ENCODE results near the gene C19orf33. TPM values are rescaled to one million over a fixed set of nuclear protein-coding genes. Genes with fewer than 3 reads are reported as not detected.

The C19orf33 gene
- polyA plus RNA-seq, 3 donors from 2014 or later: 2.8 TPM; not detected in 2

- H3K36me3 Mint-ChIP-seq: no peaks in the 10 kb centered on the region
- H3K27me3 Mint-ChIP-seq (ENCODE audit: low read depth in 3 of 3): peaks cover 0 to 2% (median 0%) of the 10 kb centered on the region in 3 donors
- no peak overlapping the region for H3K27ac Mint-ChIP-seq
- no peak for DNase-seq
- H3K4me1 Mint-ChIP-seq: no peaks in the 10 kb centered on the region
- no peaks in the 10 kb centered on the region for H3K9me3 Mint-ChIP-seq
- H3K4me3 Mint-ChIP-seq: no peak overlapping the region
These were observed 15.8 kb upstream of the C19orf33 start for GRCh38 chr19:38288123-38288855.

GRCh38 chr19:38289955-38290354 lies 14.1 kb upstream of the C19orf33 start:
- Mint-ChIP-seq H3K9me3 (no peaks in the 10 kb centered on the region), H3K4me1 (no peaks in the 10 kb centered on the region), H3K27ac (no peak overlapping the region), H3K27me3 (ENCODE audit: low read depth in 3 of 3) (peaks cover 0 to 2% (median 0%) of the 10 kb centered on the region in 3 donors), H3K36me3 (no peaks in the 10 kb centered on the region), H3K4me3 (no peak overlapping the region)
- no peak for DNase-seq

DNA sequence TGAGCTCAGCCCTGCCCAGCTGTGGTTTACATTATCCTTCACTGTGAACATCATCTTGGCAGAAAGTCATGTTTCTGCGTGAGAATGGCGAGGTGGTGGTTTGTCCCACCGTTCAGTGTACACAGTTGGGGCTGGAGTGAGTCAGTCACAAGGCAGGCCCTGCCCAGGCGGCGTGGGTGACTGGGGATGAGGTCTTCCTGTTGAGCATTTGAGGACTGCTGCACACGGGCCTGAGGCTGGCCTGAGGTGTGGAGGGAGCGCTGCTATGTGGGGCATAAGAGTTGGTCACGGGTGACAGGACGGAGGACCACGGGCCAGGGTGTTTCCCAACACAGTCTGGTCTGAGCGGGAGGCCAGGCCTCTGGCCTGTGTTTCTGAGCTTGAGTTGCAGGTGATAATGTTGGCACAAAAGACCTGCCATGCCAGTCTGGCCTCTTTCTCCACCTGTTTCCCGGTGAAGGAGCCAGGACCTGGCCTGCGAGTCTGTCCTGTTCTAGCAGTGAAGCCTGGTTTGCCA lies 13.4 kb upstream of the C19orf33 start:
- H3K27me3 Mint-ChIP-seq (ENCODE audit: low read depth in 3 of 3): peaks cover 0 to 2% (median 0%) of the 10 kb centered on the region in 3 donors
- no peak overlapping the region for H3K4me3 Mint-ChIP-seq
- no peaks in the 10 kb centered on the region for H3K4me1 Mint-ChIP-seq
- DNase-seq: no peak
- H3K36me3 Mint-ChIP-seq: no peaks in the 10 kb centered on the region
- no peaks in the 10 kb centered on the region for H3K9me3 Mint-ChIP-seq
- no peak overlapping the region for H3K27ac Mint-ChIP-seq

- Mint-ChIP-seq H3K27me3 (ENCODE audit: low read depth in 3 of 3) (peaks cover 0 to 2% (median 0%) of the 10 kb centered on the region in 3 donors), H3K4me3 (no peak overlapping the region), H3K36me3 (no peaks in the 10 kb centered on the region), H3K4me1 (no peaks in the 10 kb centered on the region), H3K27ac (no peak overlapping the region), H3K9me3 (no peaks in the 10 kb centered on the region)
- no peak for DNase-seq
These were observed 12.2 kb upstream of the C19orf33 start for GRCh38 chr19:38291855-38292254.

GRCh38 chr19:38293281-38293680 lies 10.8 kb upstream of the C19orf33 start:
- no peak for DNase-seq
- H3K4me3 Mint-ChIP-seq: no peak overlapping the region
- no peaks in the 10 kb centered on the region for H3K36me3 Mint-ChIP-seq
- H3K27me3 Mint-ChIP-seq (ENCODE audit: low read depth in 3 of 3): peaks cover 0 to 2% (median 0%) of the 10 kb centered on the region in 3 donors
- H3K4me1 Mint-ChIP-seq: no peaks in the 10 kb centered on the region
- H3K27ac Mint-ChIP-seq: peak overlapping the region in 1 of 6 donors; percentile 34
- no peaks in the 10 kb centered on the region for H3K9me3 Mint-ChIP-seq

DNA sequence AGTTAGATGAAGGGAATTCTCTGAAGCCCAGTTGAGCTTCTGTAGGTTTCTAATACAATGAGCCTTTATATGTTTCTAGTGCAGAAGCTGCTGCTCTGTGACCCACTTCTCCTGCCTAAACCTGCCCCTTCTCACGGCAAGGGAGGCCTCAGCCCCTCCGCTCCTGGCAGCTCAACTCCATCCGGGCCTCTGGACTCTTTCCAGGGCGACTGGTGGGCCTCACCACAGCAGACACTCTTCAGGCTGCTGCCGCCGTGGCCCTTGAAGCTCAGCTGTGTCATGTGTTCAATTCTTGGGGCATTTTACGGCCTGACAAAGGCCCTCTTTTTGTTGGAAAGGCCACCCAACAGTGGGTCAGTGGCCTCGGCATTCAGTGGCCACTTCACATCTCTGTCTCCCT lies 10.0 kb upstream of the C19orf33 start:
- no peaks in the 10 kb centered on the region for H3K36me3 Mint-ChIP-seq
- H3K27me3 Mint-ChIP-seq (ENCODE audit: low read depth in 3 of 3): peaks cover 0 to 2% (median 0%) of the 10 kb centered on the region in 3 donors
- no peak for DNase-seq
- no peaks in the 10 kb centered on the region for H3K9me3 Mint-ChIP-seq
- no peak overlapping the region for H3K4me3 Mint-ChIP-seq
- H3K4me1 Mint-ChIP-seq: no peaks in the 10 kb centered on the region
- no peak overlapping the region for H3K27ac Mint-ChIP-seq

DNA sequence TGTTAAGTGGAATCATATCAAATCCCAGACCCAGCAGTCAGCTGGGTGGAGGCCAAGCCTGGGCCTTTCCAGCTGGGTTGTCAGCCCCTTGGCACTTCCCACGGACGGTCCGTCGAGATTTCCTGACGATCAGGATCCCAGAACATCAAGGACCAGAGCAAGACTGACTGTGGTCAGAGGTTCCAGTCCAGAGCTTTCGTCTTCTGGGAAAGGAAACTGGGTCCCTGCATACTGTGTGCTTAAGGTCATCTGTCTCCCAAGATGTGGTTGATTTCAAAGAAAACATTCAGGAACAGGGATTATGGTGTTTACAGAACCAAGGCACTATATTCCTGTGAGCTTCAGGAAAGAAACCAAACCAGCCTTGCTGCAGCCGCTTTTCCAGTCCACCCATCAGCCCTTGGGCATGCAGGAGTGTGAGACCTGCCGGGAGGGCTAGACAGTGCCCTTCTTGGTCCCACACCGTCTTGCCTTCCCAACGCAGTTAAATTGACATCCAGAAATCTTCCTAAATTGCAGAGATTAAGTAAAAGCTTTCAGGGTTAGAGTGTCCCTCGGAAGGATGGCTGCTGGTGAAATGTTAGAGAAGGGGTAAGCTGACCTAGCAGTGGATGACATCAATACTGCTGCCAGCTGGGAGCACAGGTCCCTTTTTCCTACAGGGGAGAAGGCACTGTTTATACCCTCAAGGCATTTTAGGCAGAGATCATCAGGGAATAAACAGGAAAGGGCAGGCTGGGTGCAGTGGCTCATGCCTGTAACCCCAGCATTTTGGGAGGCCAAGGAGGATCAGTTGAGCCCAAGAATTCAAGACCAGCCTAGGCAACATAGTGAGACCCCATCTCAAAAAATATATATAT lies 5.0 kb upstream of the C19orf33 start:
- H3K27me3 Mint-ChIP-seq (ENCODE audit: low read depth in 3 of 3): peaks cover 0 to 1% (median 1%) of the 10 kb centered on the region in 3 donors
- H3K27ac Mint-ChIP-seq: no peak overlapping the region
- peaks cover 0 to 4% of the 10 kb centered on the region in 2 donors for H3K4me1 Mint-ChIP-seq
- H3K9me3 Mint-ChIP-seq: no peaks in the 10 kb centered on the region
- H3K4me3 Mint-ChIP-seq: no peak overlapping the region
- H3K36me3 Mint-ChIP-seq: no peaks in the 10 kb centered on the region
- no peak for DNase-seq

DNA sequence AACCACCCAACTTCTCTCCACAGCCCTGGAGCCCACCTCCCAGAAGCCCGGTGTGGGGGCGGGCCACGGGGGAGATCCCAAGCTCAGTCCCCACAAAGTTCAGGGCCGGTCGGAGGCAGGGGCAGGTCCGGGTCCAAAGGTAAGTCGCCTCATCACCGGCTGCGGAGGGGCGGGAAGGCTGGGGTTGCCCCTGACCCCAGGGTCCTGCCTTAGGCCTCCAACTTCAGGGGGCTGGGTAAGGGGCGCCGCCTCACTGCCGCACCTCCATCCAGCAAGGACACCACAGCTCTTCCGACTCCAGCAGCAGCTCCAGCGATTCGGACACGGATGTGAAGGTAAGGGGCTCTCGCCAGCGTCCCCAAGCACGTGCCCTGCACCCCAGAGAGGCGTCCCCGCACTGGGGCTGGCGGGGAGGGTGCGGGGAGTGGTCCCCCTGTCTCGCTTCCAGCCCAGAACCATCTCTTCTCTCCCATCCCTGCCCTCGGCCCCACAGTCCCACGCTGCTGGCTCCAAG lies 358 bp downstream of the C19orf33 start:
- Mint-ChIP-seq H3K27me3 (ENCODE audit: low read depth in 3 of 3) (peaks cover 0 to 1% (median under 1%) of the 10 kb centered on the region in 3 donors), H3K4me3 (no peak overlapping the region), H3K9me3 (no peaks in the 10 kb centered on the region), H3K36me3 (peaks cover 0 to 2% (median 0%) of the 10 kb centered on the region in 3 donors), H3K27ac (no peak overlapping the region), H3K4me1 (peaks cover 0 to 4% of the 10 kb centered on the region in 2 donors)
- no peak for DNase-seq

DNA sequence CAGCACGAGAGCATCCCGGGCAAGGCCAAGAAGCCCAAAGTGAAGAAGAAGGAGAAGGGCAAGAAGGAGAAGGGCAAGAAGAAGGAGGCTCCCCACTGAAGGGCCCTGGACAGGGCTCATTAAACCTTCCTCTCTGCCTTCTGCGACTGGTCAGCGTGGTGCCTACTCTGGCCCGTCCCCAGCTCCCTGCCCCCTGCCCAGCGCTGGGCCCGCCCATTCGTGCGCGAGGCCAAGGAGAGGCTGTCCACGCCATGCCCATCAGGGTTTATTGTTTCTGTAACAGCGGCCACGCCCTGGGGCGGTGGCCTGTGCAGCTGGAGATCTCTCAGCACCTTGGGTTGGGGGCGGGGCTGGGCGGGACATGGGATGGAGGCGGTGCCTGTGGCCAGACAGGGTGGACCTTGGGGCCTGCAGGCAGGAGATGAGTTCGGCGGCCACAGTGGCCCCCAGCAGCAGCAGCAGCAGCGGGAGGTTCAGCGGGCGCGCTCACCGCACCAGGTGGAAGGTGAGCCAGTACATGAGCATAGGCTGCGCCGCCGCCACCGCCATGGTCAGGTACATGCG lies 897 bp downstream of the C19orf33 start:
- H3K27me3 Mint-ChIP-seq (ENCODE audit: low read depth in 3 of 3): peaks cover 0 to 1% (median 0%) of the 10 kb centered on the region in 3 donors
- no peak overlapping the region for H3K4me3 Mint-ChIP-seq
- no peak for DNase-seq
- H3K36me3 Mint-ChIP-seq: peaks cover 0 to 2% (median 0%) of the 10 kb centered on the region in 3 donors
- no peaks in the 10 kb centered on the region for H3K9me3 Mint-ChIP-seq
- H3K4me1 Mint-ChIP-seq: peaks cover 0 to 4% of the 10 kb centered on the region in 2 donors
- H3K27ac Mint-ChIP-seq: no peak overlapping the region

DNA sequence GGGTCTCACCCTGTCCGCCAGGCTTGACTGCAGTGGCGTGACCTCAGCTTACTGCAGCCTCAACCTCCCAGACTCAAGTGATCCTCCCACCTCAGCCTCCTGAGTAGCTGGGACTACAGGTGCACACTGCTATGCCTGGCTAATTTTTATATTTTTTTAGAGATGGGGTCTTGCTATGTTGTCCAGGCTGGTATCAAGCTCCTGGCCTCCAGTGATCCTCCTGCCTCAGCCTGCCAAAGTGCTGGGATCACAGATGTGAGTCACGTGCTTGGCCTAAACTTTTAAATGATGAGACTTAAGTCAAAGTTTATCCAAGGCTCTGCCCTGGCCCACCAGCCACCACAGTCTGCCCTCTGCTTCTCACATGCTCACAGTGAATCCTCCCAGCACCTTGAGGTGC lies 2.2 kb downstream of the C19orf33 start:
- Mint-ChIP-seq H3K4me1 (peaks cover 0 to 4% of the 10 kb centered on the region in 2 donors), H3K27me3 (ENCODE audit: low read depth in 3 of 3) (peaks cover 0 to 1% (median 0%) of the 10 kb centered on the region in 3 donors), H3K36me3 (peaks cover 2 to 4% (median 4%) of the 10 kb centered on the region in 3 donors), H3K27ac (no peak overlapping the region), H3K9me3 (no peaks in the 10 kb centered on the region), H3K4me3 (no peak overlapping the region)
- DNase-seq: no peak

DNA sequence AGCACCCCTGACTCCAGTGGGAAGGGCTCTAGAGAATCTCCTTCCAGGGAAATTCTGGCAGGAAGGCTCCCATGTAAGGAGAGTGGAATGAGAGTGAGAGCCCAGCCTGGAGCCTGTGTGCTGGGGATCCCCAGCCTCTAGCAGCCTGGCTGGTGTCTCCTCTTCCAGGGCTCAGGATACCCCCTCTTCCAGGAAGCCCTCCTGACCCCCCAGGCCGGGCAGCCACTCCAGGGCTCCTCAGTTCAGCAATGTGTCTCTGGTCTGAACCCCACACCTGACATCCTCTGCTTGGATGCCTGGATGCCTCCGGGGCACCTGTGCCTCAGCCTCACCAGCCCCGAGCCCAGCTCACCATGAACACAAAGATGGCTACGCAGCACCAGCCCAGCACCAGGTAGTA lies 3.0 kb downstream of the C19orf33 start:
- Mint-ChIP-seq H3K4me1 (peaks cover 0 to 4% of the 10 kb centered on the region in 2 donors), H3K36me3 (peaks cover 2 to 4% (median 4%) of the 10 kb centered on the region in 3 donors), H3K4me3 (no peak overlapping the region), H3K9me3 (no peaks in the 10 kb centered on the region), H3K27me3 (ENCODE audit: low read depth in 3 of 3) (peaks cover 0 to 1% (median 0%) of the 10 kb centered on the region in 3 donors), H3K27ac (no peak overlapping the region)
- DNase-seq: no peak

DNA sequence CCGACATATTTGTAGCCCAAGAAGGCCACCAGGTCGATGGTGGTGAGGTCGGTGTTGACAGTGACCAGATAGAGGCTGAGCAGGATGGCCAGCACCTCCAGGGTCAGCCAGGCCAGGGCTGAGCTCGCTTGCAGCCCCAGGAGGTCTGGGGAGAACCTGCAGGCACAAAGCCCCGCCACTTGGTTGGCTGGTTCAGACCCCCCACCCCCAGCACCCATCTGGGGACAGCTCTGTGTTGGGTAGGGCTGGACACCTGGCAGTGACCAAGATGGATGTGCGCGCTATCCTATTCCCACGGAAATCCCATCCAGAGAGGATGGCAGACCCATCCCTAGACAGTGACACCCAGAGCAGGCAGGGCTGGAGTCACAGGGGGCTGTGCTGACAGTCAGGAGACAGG lies 3.5 kb downstream of the C19orf33 start:
- Mint-ChIP-seq H3K4me1 (peaks cover 0 to 5% of the 10 kb centered on the region in 2 donors), H3K27ac (no peak overlapping the region), H3K36me3 (peaks cover 2 to 4% (median 4%) of the 10 kb centered on the region in 3 donors), H3K27me3 (ENCODE audit: low read depth in 3 of 3) (peaks cover 0 to 1% (median 0%) of the 10 kb centered on the region in 3 donors), H3K4me3 (no peak overlapping the region), H3K9me3 (no peaks in the 10 kb centered on the region)
- DNase-seq: no peak

DNA sequence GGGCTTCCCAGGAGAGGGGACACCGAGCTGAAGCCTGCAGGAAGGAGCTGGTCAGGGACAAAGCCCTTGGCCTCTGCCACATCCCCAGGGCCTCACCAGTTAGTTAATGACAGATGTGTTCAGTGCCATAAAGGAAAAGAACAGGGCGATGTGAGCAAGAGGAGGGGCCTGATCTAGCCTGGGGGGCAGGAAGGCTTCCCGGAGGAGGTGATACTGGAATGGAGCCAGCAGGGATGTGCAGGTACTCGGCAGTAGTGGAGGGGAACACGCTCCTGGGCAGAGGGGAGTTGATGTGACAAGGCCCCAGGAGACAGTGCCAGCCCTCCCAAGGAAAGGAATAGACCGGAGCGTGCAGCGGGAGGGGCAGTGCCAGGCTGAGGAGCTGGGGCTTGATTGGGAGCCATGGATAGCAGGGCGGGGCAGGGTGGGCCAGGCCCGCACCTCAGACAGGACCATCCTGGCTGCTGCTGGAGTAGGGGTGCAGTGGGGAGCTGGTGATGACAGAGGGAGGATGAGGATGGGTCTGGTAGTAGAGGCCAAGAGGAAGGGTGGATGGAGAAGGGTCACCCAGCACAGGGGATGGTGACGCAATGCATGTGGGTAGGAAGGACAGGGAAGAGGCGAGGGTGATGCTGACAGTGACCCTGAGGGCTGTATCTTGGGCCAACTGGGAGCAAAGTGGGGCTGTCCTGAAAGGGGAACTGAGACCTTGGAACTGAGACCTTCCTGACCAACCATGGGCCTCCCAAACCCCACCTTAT lies 4.1 kb downstream of the C19orf33 start:
- Mint-ChIP-seq H3K9me3 (no peaks in the 10 kb centered on the region), H3K36me3 (peaks cover 2 to 4% (median 4%) of the 10 kb centered on the region in 3 donors), H3K4me3 (no peak overlapping the region), H3K27me3 (ENCODE audit: low read depth in 3 of 3) (no peaks in the 10 kb centered on the region), H3K4me1 (peaks cover 0 to 6% of the 10 kb centered on the region in 2 donors), H3K27ac (no peak overlapping the region)
- DNase-seq: no peak

Measured in immature natural killer cell (primary cell).